HG02840 (cell line): ENCODE results near the gene UBE2E2.

Experiments
- ATAC-seq: cut with Tn5 transposase; IDR thresholded peaks from one replicate; pipeline ENCODE4 v1.9.1; 2021; ENCODE audit warnings: mild to moderate bottlenecking, moderate library complexity, moderate number of reproducible peaks; ENCODE audit not compliant: unreplicated experiment, low FRiP score

Gene UBE2E2

DNA sequence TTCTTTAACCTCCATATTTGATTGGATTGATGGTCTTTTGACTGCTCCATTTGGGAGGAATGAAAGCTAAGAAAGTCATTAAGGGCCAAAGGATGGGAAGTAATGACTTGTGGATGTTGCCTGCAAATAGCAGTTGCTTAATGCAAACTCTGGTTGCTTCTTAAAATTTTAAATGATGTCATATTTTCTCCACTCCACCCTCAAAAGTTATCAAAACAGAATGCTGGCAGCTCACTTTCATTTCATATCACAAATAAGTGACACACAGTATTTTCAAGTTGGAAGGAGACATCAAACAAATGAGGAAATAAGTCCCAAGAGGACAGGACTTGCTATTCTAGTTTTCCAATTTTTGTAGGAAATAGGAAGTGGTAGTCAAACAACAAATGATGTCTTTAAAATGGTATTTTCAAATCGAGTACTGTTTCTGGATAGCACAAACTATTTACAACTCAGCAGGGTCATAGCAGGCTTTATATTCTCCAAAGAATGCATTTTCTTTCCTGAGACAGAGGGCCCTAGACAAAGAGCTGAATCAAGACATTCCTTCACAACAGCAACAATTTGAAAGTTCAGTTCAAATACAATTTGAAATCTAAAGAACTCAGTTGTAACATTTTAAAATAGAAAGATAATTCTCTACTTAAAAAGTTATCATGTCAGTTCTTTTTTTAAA lies 437.5 kb downstream of the UBE2E2 start:
- ATAC-seq = no peak
